Glutamatergic neuron (in vitro differentiated cells): ENCODE data around the gene TBX2. TPM values are rescaled to one million over a fixed set of nuclear protein-coding genes. Genes with fewer than 3 reads are reported as not detected.
A peak's percentile ranks its signal among the peaks of the same experiment; 100 is the strongest.

Experiments
- DNase-seq: peaks from one replicate; pipeline ENCODE4 v3.0.0; 2022
- H3K27ac Mint-ChIP-seq: one replicate; pipeline ENCODE4 v1.8.0; 2020; ENCODE audit warnings: mild to moderate bottlenecking, mixed read lengths, inconsistent platforms; ENCODE audit not compliant: unreplicated experiment
- H3K27me3 Mint-ChIP-seq: one replicate; pipeline ENCODE4 v1.8.0; 2020; ENCODE audit warnings: mild to moderate bottlenecking, moderate library complexity, mixed read lengths, inconsistent platforms; ENCODE audit not compliant: unreplicated experiment
- H3K36me3 Mint-ChIP-seq: one replicate; pipeline ENCODE4 v1.8.0; 2020; ENCODE audit warnings: mild to moderate bottlenecking, mixed read lengths, inconsistent platforms; ENCODE audit not compliant: unreplicated experiment
- H3K4me1 Mint-ChIP-seq: one replicate; pipeline ENCODE4 v1.8.0; 2020; ENCODE audit warnings: mild to moderate bottlenecking, low read depth, mixed read lengths, inconsistent platforms; ENCODE audit not compliant: unreplicated experiment
- H3K4me3 Mint-ChIP-seq: one replicate; pipeline ENCODE4 v1.8.0; 2020; ENCODE audit warnings: mild to moderate bottlenecking, mixed read lengths, inconsistent platforms; ENCODE audit not compliant: unreplicated experiment
- H3K9me3 Mint-ChIP-seq: one replicate; pipeline ENCODE4 v1.8.0; 2020; ENCODE audit warnings: mild to moderate bottlenecking, moderate library complexity, mixed read lengths, inconsistent platforms; ENCODE audit not compliant: unreplicated experiment
- total RNA-seq: library from RNA; stranded (reverse); fragmentation: NEBNext Ultra II Directional; extraction: Animal tissue kit (Norgen Biotek cat#: 25700); gene quantifications from one replicate; pipeline ENCODE4 v1.2.1, GENCODE V29; 2021; ENCODE audit not compliant: unreplicated experiment
- TF ChIP-seq, protein P1 (sequence below): fragments of 200-600 bp; sonication (generic); IDR thresholded peaks from one replicate; pipeline ENCODE4 v1.5.0; 2021; ENCODE audit not compliant: partially characterized antibody, unreplicated experiment

Gene TBX2
- total RNA-seq, 1 donor from 2014 or later = 5.4 TPM

DNA sequence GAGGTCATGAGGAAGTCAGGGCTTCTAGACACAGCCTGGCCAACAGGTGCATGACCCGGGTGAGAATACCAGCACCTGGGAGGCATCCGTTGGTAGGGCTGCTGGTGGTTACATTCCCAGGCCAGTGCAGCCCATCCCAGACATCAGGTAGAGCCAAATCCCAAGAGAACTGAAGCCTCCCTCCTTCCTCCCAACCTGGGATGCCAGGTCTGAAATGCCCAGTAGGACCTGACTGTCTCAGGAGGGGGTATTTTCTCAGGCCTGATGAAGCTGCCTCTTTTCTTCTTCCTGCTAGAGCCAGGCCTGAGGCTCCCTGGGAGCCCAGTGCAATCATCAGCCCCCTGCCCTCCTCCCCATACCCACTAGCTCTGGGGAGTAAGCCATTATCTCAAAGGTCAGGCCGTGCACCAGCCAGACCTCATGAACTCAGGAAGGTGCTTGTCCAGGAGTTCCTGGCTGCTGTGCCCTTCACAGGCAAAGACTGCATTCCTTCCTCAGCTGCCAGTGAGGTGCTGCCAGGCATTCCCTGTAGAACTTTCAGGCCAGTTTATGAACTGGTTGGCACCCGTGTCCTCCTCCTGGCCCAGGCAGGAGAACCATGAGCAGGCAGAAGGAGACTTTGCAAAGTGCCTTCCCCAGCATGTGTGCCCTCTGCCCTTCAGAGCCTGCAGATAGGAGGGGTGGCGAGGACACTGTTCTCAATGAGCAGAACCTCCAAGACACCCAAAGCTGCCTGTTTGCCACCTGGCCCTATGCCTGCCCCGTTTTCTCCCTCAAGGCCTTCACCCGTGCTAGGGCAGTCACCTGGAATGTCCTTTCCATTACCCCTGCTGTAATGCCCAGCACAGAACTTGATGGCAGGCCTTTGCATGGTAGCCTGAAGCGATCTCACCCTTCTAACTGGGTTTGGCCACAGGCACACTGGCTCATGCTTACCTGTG lies 7.6 kb downstream of the TBX2 start:
- H3K9me3 Mint-ChIP-seq = peaks cover 18% of the 10 kb centered on the region
- TF ChIP-seq, protein P1, sequence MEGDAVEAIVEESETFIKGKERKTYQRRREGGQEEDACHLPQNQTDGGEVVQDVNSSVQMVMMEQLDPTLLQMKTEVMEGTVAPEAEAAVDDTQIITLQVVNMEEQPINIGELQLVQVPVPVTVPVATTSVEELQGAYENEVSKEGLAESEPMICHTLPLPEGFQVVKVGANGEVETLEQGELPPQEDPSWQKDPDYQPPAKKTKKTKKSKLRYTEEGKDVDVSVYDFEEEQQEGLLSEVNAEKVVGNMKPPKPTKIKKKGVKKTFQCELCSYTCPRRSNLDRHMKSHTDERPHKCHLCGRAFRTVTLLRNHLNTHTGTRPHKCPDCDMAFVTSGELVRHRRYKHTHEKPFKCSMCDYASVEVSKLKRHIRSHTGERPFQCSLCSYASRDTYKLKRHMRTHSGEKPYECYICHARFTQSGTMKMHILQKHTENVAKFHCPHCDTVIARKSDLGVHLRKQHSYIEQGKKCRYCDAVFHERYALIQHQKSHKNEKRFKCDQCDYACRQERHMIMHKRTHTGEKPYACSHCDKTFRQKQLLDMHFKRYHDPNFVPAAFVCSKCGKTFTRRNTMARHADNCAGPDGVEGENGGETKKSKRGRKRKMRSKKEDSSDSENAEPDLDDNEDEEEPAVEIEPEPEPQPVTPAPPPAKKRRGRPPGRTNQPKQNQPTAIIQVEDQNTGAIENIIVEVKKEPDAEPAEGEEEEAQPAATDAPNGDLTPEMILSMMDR = no peak
- no peak overlapping the region for H3K27ac Mint-ChIP-seq
- peaks cover 40% of the 10 kb centered on the region for H3K27me3 Mint-ChIP-seq
- H3K4me1 Mint-ChIP-seq = peaks cover 10% of the 10 kb centered on the region
- DNase-seq = no peak
- no peaks in the 10 kb centered on the region for H3K36me3 Mint-ChIP-seq
- H3K4me3 Mint-ChIP-seq = no peak overlapping the region

DNA sequence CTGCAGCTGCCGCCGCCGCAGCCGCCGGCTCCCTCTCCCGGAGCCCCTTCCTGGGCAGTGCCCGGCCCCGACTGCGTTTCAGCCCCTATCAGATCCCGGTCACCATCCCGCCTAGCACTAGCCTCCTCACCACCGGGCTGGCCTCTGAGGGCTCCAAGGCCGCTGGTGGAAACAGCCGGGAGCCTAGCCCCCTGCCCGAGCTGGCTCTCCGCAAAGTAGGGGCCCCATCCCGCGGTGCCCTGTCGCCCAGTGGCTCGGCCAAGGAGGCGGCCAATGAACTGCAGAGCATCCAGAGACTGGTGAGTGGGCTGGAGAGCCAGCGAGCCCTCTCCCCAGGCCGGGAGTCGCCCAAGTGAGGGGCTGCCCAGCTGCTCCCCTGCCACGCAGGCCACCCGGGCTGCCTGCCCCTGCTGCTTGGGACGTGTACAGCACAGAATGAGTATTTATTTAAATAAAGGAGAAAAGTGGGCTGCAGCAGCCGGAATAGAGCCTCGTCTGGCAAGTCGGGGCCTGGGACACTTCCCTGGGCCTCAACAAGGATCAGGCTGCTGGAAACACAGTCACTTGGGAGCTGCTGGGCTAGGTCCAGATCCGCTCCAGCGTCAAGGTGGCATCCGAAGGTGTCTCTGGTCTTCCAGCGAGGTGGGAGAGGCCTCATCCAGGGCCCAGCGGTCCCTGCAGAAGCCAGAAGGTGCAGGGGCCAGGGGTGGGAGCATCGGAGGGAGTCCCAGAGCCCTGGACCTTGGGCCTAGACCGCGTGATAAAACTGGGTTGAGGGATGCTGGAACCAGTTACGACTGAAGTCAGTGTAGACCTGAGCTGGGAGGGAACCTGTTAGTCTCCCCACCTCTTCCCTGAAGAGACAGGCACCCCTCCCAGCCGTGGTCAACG lies 8.8 kb downstream of the TBX2 start:
- H3K27ac Mint-ChIP-seq = no peak overlapping the region
- peak; percentile 31 for DNase-seq
- peaks cover 7% of the 10 kb centered on the region for H3K4me1 Mint-ChIP-seq
- TF ChIP-seq, protein P1 = no peak
- H3K9me3 Mint-ChIP-seq = peaks cover 12% of the 10 kb centered on the region
- peak overlapping the region; percentile 81 for H3K4me3 Mint-ChIP-seq
- H3K36me3 Mint-ChIP-seq = no peaks in the 10 kb centered on the region
- peaks cover 31% of the 10 kb centered on the region for H3K27me3 Mint-ChIP-seq

DNA sequence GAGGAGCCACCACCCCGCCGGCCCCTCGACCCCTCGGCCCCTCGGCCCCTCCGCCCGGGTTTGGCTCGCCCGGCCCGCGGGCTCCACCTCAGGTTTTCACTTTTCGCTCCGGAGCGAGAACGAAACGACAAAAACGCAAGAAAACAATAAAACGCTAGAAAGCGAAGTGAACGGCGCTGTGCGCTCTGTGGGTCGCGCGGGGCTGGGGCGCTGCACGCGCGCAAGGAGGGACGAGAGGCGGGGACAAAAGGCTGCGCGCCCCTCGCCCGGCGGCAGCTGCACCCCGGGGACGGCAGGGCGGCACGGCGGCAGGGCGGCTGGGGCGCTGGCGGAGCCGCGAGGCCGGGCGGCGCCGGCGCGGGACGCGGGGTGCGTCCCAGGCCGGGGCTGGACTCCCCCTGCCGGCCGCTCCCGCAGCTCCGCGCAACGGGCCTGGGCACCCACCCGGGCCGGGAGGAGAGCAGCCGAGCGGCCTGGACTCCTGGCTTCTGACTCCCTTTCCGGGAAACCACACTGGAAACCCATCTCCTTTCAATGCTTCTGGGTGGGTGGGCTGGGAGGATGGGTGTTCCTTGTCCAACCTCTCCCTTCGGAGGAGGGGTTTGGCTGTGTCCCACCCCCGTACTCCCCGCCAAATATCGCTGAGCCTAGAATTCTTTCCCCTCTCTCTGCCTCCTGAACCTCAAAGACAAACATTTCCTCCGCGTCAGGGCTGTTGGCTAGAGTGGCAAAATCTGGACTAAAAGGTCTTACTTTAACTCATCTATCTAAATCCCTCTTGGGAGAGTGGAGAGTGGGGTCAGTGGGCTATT lies 9.9 kb downstream of the TBX2 start:
- peaks cover 25% of the 10 kb centered on the region for H3K27me3 Mint-ChIP-seq
- no peak overlapping the region for H3K27ac Mint-ChIP-seq
- H3K9me3 Mint-ChIP-seq = peaks cover 11% of the 10 kb centered on the region
- peak; percentile 74 for DNase-seq
- H3K36me3 Mint-ChIP-seq = no peaks in the 10 kb centered on the region
- H3K4me3 Mint-ChIP-seq = peak overlapping the region; percentile 72
- H3K4me1 Mint-ChIP-seq = peaks cover 5% of the 10 kb centered on the region
- TF ChIP-seq, protein P1 = peak; percentile 41

DNA sequence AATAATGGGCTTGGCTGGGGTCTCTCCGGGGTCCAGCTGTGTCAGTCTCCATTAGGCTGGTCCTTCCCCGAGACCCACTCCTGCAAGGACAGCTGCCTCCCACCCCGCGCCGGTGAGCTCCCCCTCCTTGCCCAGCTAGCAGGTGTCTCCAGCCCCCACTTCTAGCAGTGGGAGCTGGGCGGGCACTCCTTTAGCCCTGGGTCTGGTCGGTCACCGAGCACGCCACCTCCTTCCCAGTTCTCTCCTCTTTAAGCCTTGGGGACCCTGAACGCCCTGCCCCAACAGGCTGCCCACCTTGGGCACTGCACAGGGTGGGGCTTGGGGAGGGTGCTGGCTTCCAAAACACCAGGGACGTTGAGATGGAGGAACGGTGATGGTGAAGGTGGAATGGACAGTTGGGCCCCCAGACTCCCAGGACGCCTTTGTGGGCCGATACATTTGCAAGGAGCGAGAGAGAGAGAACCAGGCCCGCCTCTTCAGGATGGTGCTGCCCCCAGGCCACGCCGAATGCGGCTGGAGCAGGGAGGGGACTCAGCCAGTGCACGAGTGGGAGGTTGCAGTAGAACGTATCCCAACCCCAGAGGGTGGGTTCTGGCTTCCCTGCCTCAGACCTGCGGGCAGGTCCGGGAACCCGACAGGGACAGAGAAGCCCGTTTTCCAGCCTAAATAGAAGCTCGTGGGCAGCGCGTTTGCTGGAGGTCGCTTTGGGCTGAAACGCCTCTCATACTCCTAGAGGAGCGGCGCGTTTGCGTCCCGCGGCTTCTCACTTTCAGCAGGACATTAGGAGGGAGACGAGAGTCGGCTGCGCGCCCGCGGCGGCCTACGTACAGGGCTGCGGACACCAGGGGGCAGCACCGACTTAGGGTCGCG lies 10.7 kb downstream of the TBX2 start:
- H3K36me3 Mint-ChIP-seq = no peaks in the 10 kb centered on the region
- DNase-seq = peak; percentile 85
- H3K4me1 Mint-ChIP-seq = peaks cover 5% of the 10 kb centered on the region

More for the DNA sequence above, 10.7 kb downstream of the TBX2 start:
- Mint-ChIP-seq H3K27me3 (peaks cover 22% of the 10 kb centered on the region), H3K27ac (no peak overlapping the region), H3K9me3 (peaks cover 11% of the 10 kb centered on the region), H3K4me3 (peak overlapping the region; percentile 72)
- TF ChIP-seq, protein P1 = peak; percentile 70
